HG02943 (cell line): ENCODE measurements around the gene TYSND1.
"Not testable (repeated sequence)": the region's sequence is repeated elsewhere in the genome, so short reads cannot be mapped to it uniquely, and the experiment has no call there.

ENCODE experiments used
- ATAC-seq: cut with Tn5 transposase; IDR thresholded peaks from one replicate; pipeline ENCODE4 v1.9.1; 2021; ENCODE audit warnings: mild to moderate bottlenecking, low read depth, moderate library complexity; ENCODE audit not compliant: unreplicated experiment

Gene TYSND1

GRCh38 chr10:70112071-70112470 is 34.4 kb downstream of the TYSND1 start:
- no peak for ATAC-seq

GRCh38 chr10:70111496-70111895 is 35.0 kb downstream of the TYSND1 start:
- no peak for ATAC-seq

GRCh38 chr10:70109064-70109729 is 37.3 kb downstream of the TYSND1 start:
- no peak for ATAC-seq

- no peak for ATAC-seq
Observed at GRCh38 chr10:70106958-70107791, 39.3 kb downstream of the TYSND1 start.

GRCh38 chr10:70101668-70102067 is 44.8 kb downstream of the TYSND1 start:
- no peak for ATAC-seq

GRCh38 chr10:70101068-70101562 is 45.4 kb downstream of the TYSND1 start:
- ATAC-seq, result not testable (repeated sequence)

GRCh38 chr10:70098271-70098670 is 48.2 kb downstream of the TYSND1 start:
- ATAC-seq, result no peak

GRCh38 chr10:70097459-70097858 is 49.0 kb downstream of the TYSND1 start:
- no peak for ATAC-seq

- no peak for ATAC-seq
Observed at GRCh38 chr10:70096705-70097420, 49.6 kb downstream of the TYSND1 start.

- ATAC-seq, result no peak
Observed at GRCh38 chr10:70096016-70096704, 50.3 kb downstream of the TYSND1 start.

- no peak for ATAC-seq
Observed at GRCh38 chr10:70094250-70094649, 52.2 kb downstream of the TYSND1 start.

- no peak for ATAC-seq
Observed at GRCh38 chr10:70093335-70093944, 53.1 kb downstream of the TYSND1 start.

GRCh38 chr10:70092389-70092718 is 54.1 kb downstream of the TYSND1 start:
- ATAC-seq, result no peak

- ATAC-seq, result no peak
Observed at GRCh38 chr10:70090951-70091350, 55.5 kb downstream of the TYSND1 start.

- no peak for ATAC-seq
Observed at GRCh38 chr10:70090013-70090412, 56.5 kb downstream of the TYSND1 start.

GRCh38 chr10:70088308-70088698 is 58.2 kb downstream of the TYSND1 start:
- no peak for ATAC-seq
